K562 (cell line): Measurements from ENCODE around the gene SLC39A5. TPM values are rescaled to one million over a fixed set of nuclear protein-coding genes. Genes with fewer than 3 reads are reported as not detected.

ENCODE experiments used
- CHD1 ChIP-seq: fragments of 200-600 bp; sonication (generic); IDR thresholded peaks from one replicate; pipeline ENCODE4 v1.6.1; 2012; ENCODE audit warnings: mild to moderate bottlenecking, moderate library complexity, low read length, inconsistent platforms
- HINFP ChIP-seq: fragments of 450-650 bp; conservative IDR thresholded peaks from 2 replicates; pipeline ENCODE4 v1.6.1; 2016; ENCODE audit warnings: missing genetic modification characterization, low read depth, mild to moderate bottlenecking, control low read depth, missing compliant biosample characterization
- MGA ChIP-seq: fragments of 450-650 bp; IDR thresholded peaks from 2 replicates; pipeline ENCODE4 v1.6.1; 2016; ENCODE audit warnings: mild to moderate bottlenecking, moderate library complexity
- NRF1 ChIP-seq, 2 experiments: fragments of 450-650 bp; IDR thresholded peaks in 1 of 2; conservative IDR thresholded peaks in 1 of 2; 2 replicates each; pipeline ENCODE4 v1.6.1; 2014; ENCODE audit warnings: mild to moderate bottlenecking in 2 of 2
- RBM39 ChIP-seq: fragments of 200-400 bp; formaldehyde crosslinking; optimal IDR thresholded peaks from 2 replicates; pipeline ENCODE3; 2018; ENCODE audit warnings: low read depth, low read length
- YY1 ChIP-seq, 3 experiments: IDR thresholded peaks; 2 replicates each; pipeline ENCODE4 v1.6.1; 2011; ENCODE audit warnings: low read length in 2 of 3, mild to moderate bottlenecking in 2 of 3, moderate library complexity in 2 of 3, borderline replicate concordance in 1 of 3, control low read depth in 1 of 3, low read depth in 1 of 3; ENCODE audit not compliant: insufficient read depth in 3 of 3, insufficient replicate concordance in 2 of 3, control insufficient read depth in 1 of 3, insufficient read length in 1 of 3; ENCODE audit errors: extremely low read depth in 1 of 3
- ZBED1 ChIP-seq: IDR thresholded peaks from 2 replicates; pipeline ENCODE4 v1.6.1; 2014
- ZNF253 ChIP-seq: fragments of 250-450 bp; sonication (Bioruptor Pico); conservative IDR thresholded peaks from 2 replicates; pipeline ENCODE4 v1.6.1; 2021; ENCODE audit warnings: mild to moderate bottlenecking
- ZNF592 ChIP-seq: fragments of 450-650 bp; IDR thresholded peaks from 2 replicates; pipeline ENCODE4 v1.6.1; 2017; ENCODE audit warnings: antibody characterized with exemption, mild to moderate bottlenecking
- ZNF668 ChIP-seq: fragments of 250-450 bp; sonication (Bioruptor Pico); IDR thresholded peaks from 2 replicates; pipeline ENCODE4 v1.8.0; 2022; ENCODE audit warnings: mild to moderate bottlenecking, inconsistent platforms
- polyA plus RNA-seq, 8 experiments: library from polyadenylated mRNA; depleted of rRNA in 4 of 8; stranded (reverse) in 5 of 8; unstranded in 3 of 8; fragments of >200 nt; fragmentation: Nextera tagmentation in 2 of 8; fragmentation: Illumina TruSeq in 1 of 8; extraction: Ambion mirVana in 2 of 8; extraction: Trizol in 1 of 8; gene quantifications; 2 replicates each; pipeline versions ENCODE4 v1.2.1 to v1.2.3, GENCODE V29; 2011 to 2014; ENCODE audit warnings: inconsistent platforms in 1 of 8, missing spikeins in 1 of 8
- total RNA-seq, 7 experiments: library from RNA; depleted of rRNA in 6 of 7; stranded (reverse); fragments of >200 nt in 6 of 7; fragmentation: Illumina TruSeq in 2 of 7; extraction: Trizol in 2 of 7; gene quantifications; 2 replicates each; pipeline versions ENCODE4 v1.2.1 to v1.2.3, GENCODE V29; 2011 to 2021; ENCODE audit warnings: low replicate concordance in 1 of 7

The SLC39A5 gene
- total and polyA plus RNA-seq, 9 of the 15 experiments (the other 6 are each of a cell fraction or from before 2014, with no cell fraction given): 0.08 to 0.10 TPM; not detected in 7

GRCh38 chr12:56258820-56259183 is 29.0 kb downstream of the SLC39A5 start (continued):
- TF ChIP-seq MGA (no peak), CHD1 (no peak), NRF1 (conservative IDR thresholded peaks at IDR 0.05 in 1 of 2, IDR thresholded peaks at IDR 0.05 in 1 of 2) (no peak), ZNF592 (no peak), RBM39 (no peak), YY1 (IDR thresholded peaks at IDR 0.05; ENCODE audit: borderline replicate concordance in 1 of 3, control insufficient read depth in 1 of 3, extremely low read depth in 1 of 3, insufficient read depth in 3 of 3, insufficient read length in 1 of 3, insufficient replicate concordance in 2 of 3, low read depth in 1 of 3, low read length in 2 of 3) (peak in 1 of 3 experiments; percentile 38), ZBED1 (no peak), HINFP (tag) (no peak), ZNF668 (CRISPR knock-in tag) (no peak), ZNF253 (CRISPR knock-in tag) (no peak)
